Amygdala (tissue), 56 donors: ENCODE results near the gene UPF2.
"Not testable (repeated sequence)": the region's sequence is repeated elsewhere in the genome, so short reads cannot be mapped to it uniquely, and the experiment has no call there.

Source experiments
- DNase-seq, 56 donors: peaks; one replicate each; lab custom pipeline; 2025; lab: John Stamatoyannopoulos, UW

UPF2 gene

DNA sequence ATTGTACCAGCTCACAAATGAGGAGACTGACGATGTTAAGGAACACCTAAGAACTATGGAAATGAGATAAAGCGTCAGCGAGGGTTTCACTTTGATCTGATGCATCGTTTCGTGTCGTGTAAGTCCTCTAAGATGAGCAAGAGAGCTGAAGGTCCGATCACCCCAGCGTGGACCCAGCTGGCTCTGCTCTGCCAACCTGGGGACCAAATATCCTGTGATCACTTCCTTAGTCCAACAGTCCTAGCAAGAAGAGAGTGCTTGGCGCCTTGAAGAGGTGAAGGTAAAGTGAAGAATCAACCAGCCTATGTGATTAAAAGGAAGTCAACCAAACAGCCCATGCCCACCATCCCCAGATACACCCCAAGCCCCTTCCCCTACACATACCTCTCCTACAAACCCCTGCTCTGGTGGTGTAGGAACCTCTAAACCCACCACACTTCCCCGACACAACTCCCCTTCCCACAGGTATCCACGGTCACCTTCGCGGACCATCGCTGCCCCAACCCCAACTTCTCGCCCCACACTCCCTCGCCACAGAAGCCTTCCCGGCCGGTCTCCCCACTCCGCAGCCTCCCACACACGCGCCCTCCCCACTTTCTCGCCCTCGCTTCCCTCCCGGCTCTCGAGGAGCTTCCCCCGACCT is 722 bp downstream of the UPF2 start:
- DNase-seq: peak in 8 of 56 donors; percentile 1 to 60 (median 9)

DNA sequence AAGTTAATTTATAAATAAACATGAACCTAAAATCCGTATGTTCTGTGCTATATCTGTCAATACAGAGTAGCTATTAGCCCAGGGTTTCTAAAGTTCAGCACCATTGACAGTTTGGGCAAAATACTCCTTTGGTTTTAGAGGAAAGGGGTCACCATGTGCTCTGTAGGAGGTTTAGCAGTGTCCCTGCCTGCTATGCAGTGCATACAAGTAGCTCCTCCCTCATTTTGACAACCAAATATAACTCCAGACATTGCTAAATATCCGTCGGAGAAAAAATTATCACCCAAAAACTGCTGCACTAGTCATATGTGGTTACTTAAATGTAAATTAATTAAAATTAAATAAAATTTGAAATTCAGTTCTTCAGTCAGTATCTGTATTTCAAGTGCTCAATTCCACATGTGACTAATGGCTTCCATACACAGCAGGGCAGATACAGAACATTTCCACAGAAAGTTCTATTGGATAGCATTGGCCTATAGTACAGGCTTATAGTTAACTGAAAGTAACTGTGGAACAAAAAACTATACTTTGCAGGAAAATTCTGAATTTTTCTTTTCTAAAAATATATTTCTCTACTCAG is 6.4 kb downstream of the UPF2 start:
- no peak for DNase-seq

DNA sequence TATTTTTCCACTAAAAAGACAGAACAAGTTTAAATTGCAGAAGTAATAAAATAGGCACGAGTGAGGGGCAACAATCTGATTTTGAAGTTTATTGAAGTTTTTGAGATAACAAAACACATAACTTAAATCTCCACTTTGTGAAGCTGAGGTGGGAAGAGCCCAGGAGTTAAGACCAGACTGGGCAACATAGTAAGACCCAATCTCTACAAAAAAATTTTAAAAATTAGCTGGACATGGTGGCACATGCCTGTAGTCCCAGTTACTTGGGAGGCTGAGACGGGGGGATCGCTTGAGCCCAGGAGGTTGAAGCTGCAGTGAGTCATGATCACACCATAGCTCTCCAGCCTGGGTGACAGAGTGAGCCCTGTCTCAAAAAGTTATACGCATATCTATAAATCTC is 11.2 kb downstream of the UPF2 start:
- no peak for DNase-seq

DNA sequence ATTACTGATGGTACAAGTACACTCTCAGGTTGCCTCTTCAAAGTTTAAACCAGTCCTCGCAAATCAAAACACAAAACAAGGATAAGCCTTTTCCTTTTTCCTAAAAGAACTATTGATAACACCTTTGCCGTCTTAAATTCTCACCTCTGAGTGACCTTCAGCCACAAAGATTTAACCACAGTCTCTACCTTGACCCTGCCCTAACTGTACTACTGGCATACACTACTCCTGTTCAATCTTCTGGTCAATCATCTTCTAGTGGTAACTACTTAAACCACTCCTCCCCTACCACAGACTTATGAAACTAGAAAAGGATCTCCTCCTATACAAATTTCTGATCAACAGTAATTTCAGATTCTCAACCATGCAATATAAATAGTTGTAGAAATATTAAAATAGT is 15.1 kb downstream of the UPF2 start:
- no peak for DNase-seq

DNA sequence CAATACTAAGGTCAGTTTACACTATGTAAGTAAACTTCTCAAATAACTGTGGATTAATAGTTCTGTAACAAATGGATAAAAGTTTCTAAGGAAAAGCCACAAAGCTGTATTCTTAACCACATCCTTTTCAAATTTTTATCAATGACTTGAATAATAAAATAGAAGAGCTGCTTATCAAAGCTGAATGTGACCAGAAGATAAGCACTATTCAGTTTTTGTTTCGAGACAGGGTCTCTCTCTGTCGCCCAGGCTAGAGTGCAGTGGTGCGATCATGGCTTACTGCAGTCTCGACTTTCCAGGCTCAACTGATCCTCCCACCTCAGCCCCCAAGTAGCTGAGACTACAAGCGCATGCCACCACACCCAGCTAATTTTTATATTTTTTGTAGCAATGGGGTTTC is 17.0 kb downstream of the UPF2 start:
- no peak for DNase-seq

DNA sequence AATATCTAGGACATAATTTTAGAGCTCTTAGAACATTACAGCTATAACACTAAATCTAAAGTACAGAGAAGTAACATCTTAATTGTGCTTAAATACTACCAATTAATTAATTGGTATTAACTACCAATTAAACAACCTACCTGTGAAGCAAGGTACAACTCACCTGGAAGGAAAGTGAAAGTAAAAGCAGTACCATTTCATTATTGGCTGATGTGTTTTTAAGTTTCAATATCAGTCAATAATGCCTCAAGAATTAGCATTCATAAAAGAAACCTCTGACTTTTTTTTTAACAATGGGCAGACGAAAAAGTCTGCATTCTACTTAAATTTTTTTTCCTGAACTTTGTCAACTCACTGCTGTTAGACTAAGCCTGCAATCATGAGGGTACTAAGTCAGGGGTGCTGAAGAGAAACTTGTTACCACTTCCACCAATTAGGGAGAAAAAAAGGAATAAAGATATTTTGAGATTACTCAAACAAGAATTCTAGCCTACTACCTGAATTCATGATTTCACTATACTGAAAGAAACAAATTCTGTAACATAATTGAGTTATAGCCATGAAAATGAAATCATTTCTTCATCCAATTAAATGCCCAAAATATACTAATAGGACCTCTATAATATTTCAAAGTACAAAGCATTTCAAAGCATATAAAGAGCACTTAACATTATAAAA is 19.9 kb downstream of the UPF2 start:
- DNase-seq: no peak

DNA sequence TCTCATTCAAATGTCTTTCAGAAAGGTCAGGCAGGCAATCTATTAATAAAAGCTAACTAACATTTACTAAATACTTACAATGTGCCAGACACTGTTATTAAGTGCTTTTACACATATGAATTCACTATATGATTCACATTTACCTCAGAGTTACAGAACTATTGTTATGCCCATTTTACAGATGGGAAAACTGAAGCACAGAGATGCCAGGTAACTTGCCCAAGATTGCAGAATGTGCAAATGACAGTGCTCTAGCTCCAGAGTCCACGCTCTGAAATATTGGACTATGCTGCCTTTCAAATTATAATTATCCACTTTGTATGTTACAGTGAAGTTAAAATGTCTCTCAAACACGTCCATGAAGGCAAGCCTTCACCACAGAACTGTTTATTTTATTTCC is 22.0 kb downstream of the UPF2 start:
- no peak for DNase-seq

DNA sequence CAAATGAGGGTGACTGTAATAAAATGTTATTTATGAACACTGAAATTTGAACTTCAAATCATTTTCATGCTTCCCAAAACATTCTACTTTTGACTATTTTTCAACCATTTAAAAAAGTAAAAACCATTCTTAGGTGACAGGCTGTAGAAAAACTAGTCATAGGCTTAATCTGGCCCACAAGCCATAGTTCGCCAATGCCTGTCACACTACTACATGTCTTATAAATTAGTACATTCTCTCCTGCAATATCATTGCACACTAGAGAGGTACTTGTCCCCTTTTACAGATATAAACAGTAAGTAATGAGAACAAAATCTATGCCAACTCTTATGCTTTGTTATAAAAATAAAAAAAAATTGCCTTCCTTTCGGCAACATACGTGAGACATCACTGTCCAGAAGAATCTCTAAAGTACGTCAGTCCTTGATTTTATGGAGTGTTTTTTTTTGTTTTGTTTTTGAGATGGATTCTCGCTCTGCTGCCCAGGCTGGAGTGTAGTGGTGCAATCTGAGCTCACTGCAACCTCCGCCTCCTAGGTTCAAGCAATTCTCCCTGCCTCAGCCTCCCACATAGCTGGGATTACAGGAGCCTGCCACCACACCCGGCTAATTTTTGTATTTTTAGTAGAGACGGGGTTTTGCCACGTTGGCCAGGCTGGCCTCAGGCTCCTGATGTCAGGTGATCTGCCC is 23.2 kb downstream of the UPF2 start:
- no peak for DNase-seq

DNA sequence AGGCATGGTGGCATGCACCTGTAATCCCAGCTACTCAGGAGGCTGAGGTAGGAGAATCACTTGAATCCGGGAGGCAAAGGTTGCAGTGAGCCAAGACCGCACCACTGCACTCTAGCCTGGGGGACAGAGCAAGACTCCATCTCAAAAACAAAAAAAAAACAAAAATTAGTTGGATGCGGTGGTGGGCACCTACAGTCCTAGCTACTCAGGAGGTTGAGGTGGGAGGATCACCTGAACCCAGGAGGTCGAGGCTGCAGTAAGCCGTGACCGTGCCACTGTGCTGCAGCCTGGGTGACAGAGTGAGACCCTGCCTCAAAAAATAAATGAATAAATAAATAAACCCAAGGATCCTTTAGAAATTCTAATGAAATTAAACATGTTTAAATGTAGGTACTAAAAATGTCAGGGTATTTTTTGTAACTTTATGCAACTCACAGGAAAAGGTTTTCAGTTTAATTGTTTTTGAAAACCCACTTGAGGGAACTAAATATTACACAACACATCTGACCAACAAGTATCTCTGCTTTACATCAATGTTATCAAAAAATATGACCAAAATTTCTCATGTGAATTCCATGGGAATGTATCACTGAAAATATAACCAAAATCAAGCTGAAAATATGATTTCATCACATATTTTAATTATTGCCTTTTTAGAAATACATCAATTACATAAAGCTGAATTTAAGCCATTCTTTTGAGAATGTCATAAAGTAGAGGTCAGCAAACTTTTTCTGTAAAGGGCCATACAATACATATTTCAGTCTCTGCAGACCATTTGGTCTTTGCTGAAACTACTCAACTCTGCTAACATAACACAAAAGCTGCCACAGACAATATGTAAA is 23.9 kb downstream of the UPF2 start:
- DNase-seq: no peak

DNA sequence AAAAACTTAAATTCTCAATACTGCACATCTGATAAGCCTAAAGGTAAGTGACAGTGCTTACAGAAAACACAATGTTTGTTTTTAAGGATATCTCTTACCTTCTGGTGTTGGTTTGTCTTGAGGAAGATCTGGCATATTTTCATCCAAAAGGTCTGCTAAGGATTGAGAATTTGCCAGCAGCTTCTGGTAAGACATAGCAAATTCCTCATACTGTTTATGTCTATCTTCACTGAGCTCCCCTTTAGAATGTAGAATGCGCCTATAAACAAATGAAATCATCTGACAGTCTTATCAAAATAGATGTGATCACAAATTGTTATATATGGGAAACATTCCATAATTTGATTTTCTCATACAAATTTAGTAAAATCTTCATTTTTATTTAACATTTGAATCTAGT is 28.7 kb downstream of the UPF2 start:
- DNase-seq: no peak

DNA sequence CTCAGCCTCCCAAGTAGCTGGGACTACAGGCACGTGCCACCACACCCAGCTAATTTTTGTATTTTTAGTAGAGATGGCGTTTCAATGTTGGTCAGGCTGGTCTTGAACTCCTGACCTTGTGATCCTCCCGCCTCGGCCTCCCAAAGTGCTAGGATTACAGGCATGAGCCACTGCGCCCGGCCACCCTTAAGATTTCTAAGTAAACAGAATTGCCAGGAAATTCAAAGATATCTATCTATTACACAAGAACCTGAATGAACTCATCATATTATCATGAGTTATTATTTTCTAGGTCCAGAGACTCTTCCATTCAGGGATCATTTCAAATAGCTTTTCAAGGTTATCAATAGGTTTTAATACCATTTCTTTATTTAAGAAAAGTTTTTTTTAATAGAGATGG is 29.2 kb downstream of the UPF2 start:
- not testable (repeated sequence) for DNase-seq

DNA sequence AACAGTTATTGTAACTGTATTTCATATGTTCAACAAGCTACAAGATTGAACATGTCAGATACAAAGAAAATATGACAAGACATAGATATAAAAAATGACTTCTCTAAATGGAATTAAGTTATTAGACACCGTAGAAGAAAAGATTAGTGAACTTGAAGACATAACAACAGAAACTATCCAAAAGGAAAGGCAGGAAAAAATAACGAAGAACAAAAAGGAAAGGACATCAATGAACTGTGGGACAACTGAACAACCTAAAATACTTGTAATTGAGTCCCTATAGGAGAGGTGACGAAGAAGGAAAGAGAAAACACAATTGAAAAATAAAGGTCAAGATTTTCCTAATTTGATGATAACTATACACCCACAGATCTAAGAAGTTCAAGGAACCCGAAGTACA is 32.3 kb downstream of the UPF2 start:
- no peak for DNase-seq

DNA sequence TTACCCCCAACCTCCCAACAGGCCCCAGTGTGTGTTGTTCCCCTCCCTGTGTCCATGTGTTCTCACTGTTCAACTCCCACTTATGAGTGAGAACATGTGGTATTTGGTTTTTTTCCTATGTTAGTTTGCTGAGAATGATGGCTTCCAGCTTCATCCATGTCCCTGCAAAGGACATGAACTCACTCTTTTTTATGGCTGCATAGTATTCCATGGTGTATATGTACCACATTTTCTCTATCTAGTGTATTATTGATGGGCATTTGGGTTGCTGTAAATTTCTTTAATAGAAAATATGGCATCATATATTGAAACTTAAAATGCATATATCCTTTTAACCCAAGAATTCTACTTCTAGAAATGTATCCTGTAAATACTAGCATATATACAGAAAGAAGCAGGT is 33.8 kb downstream of the UPF2 start:
- DNase-seq: not testable (repeated sequence)

DNA sequence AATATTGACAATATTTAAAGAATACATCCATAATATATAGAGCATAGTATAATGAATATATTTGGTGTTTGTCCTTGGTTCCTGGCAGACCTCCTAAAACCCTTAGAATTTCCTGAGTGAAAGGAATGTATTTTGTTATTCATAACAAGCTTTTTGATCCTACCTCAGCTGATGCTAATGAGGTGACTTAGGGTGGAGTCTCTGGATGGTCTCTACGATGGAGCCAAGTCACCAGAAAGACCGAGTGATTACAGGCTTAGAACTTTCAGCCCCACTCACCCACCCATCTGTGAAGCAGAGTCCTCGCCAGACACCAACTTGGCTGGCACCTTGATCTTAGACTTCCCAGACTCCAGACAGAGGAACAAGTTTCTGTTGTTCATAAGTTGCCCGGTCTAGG is 35.9 kb downstream of the UPF2 start:
- no peak for DNase-seq

DNA sequence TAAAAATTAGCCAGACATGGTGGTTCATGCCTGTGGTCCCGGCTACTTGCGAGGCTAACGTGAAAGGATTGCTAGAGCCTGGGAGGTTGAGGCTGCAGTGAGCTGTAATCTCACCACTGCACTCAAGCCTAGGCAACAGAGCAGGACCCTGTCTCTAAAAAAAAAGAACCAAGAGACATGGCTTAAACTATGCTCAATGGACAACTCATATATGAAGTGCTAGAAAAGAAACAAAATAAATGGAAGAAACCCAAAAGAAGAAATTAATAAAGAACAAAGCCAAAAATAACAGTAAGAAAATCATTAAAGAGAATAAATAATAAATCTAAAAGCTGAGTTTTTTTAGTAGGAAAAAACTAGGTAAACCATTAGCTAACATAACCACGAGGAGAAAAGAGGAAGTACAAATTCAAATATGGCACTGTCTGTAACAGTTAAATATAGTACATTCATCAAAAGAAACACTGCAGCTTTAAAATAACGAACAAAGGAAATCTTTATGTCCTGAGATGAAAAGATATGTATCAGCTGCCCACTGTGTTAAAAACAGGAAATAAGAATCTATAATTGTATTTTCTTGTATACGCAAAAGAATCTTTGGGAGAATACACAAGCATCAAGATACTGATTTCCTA is 48.7 kb downstream of the UPF2 start:
- DNase-seq: no peak

DNA sequence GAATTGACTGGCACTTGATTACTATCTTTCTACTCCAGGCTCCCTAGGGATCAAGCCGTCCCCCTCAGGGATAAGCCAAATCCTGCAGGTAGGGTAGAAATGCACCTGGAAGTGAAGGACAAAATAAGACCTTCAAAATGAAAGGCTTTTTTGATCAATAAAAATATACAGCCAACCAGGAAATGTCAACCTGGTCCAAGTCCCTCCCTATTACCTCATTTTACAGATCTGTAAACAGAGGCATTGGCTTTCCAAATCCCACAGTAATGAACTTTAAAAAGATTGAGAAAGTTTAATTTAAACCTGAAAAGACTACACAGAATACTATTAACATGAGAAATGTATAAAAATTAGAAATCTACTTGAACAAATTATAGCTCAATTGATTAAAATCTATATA is 53.7 kb downstream of the UPF2 start:
- DNase-seq: no peak

DNA sequence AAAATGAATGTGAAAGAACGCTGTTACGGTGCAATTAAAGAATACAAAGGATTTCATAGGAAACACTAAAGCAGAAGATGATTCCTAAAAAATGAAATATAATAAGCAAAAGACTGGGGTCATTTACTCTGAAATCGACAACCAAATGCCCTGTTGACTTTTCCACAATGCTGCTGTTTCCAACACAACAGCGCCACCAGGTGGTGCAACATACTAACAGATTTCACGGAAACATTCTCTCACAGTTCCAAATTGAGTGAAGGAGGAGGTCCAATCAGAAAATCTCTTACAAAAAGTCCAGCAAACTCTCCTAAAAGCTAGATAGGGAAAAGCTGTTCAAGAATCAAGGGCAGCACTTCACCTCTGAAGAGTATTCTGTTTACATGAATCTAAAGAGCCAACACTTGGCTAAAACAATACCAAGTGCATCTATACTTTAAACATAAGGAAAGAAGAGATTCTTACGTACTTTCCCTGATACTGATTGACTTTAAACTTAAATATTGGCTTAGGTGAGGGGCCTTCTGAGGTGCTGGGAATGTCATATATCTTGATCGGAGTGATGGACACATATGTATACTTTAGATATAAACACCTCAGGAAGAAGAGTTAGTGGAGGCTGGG is 55.9 kb downstream of the UPF2 start:
- DNase-seq: peak in 49 of 56 donors; percentile 0 to 89 (median 24)

DNA sequence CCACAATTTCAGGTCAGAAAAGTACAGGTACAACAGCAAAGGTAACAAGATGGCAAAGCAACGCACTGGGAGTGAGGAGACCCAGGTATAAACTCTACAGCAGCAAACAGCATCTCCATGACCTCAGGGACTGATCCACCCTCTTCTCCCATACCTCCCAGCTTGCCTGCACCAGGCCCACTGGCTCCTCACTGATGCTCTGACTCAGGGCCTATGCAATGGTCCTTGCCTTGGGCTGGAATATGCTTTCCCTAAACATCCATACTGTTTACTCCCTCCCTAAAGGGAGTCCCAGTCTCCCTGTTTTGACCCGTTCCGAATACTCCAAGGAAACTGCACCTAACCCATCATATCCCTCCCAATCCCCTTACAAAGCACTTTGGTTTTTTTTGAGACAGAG is 60.4 kb downstream of the UPF2 start:
- no peak for DNase-seq

DNA sequence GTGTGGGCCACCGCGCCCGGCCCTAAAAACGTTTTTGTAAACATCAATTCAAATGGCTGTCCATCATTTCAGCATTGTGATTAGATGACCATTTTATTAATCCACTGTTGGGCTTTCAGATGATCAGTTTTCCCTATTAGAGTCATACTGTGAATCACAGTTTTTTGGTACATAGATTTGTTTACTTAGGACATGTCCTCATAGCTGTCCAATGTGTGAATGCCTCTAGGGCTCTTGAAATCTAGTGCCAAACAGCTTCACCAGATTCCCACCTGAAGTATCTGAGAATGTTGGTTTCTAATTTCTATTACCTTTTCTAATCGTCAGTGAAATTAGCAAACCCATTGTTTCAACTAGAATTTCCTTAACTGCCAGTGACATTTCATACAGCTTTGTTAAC is 66.8 kb downstream of the UPF2 start:
- DNase-seq: no peak

DNA sequence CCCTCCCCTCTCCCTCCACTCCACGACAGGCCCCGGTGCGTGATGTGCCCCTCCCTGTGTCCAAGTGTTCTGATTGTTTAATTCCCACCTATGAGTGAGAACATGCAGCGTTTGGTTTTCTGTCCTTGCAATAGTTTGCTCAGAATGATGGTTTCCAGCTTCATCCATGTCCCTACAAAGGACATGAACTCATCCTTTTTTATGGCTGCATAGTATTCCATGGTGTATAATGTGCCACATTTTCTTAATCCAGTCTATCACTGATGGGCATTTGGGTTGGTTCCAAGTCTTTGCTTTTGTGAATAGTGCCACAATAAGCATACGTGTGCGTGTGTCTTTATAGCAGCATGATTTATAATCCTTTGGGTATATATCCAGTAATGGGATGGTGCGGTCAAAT is 70.1 kb downstream of the UPF2 start:
- not testable (repeated sequence) for DNase-seq
